HPDE6-E6E7 (cell line): ENCODE data around the gene FOXO3.
"Not testable (repeated sequence)": the region's sequence is repeated elsewhere in the genome, so short reads cannot be mapped to it uniquely, and the experiment has no call there.

Experiments used
- DNase-seq: peaks from one replicate; pipeline ENCODE4 v3.0.0; 2011; ENCODE audit warnings: missing footprints; ENCODE audit errors: extremely low spot score

Gene FOXO3

DNA sequence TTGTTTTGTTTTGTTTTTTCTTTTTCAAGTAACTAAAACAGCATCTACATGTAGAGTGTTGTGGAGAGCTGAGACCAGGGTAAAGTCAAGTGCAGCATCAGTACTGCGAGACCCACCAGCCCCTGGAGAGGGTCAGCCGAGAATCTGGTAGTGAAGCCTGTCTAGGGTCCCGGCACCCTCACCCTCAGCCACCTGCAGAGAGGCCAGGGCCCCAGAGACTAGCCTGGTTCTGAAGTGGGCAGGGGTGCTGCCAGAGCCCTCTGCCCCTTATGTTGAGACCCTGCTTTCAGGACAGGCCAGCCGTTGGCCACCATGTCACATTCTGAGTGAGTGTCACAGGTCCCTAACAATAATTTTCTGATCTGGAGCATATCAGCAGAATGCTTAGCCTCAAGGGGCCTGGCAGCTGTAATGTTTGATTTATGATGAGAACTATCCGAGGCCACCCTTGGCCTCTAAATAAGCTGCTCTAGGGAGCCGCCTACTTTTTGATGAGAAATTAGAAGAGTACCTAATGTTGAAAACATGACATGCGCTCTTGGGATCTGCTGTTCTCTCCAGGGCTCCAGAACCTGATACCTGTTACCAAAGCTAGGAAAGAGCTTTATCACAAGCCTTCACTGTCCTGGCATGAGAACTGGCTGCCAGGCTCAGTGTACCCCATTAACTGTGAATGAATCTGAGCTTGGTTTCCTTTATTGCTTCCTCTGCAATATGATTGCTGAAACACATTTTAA lies 121.8 kb downstream of the FOXO3 start:
- not testable (repeated sequence) for DNase-seq

DNA sequence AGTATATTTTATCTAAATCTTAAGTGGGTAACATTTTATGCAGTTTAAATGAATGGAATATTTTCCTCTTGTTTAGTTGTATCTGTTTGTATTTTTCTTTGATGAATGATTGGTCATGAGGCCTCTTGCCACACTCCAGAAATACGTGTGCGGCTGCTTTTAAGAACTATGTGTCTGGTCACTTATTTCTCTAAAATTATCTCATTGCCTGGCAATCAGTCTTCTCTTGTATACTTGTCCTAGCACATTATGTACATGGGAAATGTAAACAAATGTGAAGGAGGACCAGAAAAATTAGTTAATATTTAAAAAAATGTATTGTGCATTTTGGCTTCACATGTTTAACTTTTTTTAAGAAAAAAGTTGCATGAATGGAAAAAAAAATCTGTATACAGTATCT lies 123.3 kb downstream of the FOXO3 start:
- DNase-seq: not testable (repeated sequence)

DNA sequence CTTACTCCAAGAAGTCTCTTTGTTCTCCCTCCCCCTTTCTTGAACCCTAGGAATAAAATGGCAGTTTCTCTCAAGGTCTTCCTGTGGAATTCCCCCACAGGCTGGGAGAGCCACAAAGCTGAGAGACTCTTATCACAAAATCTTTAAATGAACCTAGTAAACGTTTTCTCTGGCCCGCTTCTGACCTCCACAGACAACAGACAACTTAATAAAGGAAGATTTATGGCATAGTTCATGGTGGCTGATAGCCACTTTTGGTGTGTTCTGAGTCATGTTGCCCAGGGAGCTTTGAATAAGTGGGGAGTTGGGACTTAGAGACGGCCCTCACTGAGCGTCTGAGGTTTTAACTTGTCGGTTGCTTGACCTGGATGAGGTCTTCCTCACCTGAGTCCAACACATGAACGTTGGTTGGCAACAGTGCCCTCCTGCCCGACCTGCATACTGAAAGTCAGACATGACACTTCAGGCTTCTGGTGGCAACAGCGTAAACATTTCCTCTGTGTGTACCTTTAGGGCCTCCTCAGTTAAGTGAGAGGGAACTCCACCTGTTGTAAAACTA lies 124.1 kb downstream of the FOXO3 start:
- no peak for DNase-seq

DNA sequence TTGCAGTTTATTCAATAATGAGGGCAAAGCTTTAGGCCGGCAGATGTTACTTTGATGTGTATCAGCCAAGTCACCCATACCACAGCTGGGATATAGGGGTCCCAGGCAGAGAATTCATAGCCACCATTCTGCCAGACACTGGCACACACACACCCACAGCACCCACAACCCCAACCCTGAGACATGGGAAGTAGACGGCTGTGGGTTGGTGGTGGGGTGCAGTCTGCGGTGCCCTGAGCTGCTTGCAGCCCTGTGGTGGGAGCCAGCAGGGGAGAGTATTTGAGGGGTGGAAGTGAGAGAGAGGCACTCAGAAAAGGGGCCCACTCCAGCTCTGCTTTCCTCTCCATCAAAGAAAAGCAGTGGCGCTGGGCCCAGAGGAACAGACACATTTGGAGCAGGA lies 125.3 kb downstream of the FOXO3 start:
- DNase-seq: no peak

DNA sequence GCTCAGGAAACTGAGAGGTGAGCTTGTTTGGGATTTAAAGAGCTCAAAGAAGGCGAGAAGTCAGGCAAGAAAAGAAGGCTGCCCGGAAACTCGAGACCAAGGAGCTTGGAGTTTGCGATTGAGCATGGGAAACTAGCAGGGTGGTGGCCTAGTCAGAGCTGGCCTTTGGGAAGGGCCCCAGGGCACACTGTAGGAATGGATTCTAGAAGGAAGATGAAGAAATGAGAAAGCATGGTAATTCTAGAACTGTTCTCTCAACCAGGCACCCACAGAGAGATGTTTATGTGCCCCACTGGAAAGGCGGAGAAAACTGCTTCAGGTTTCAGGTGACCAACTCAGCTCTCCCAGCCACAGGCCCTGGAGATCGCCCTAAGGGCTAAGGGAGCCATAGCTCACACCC lies 126.2 kb downstream of the FOXO3 start:
- no peak for DNase-seq

DNA sequence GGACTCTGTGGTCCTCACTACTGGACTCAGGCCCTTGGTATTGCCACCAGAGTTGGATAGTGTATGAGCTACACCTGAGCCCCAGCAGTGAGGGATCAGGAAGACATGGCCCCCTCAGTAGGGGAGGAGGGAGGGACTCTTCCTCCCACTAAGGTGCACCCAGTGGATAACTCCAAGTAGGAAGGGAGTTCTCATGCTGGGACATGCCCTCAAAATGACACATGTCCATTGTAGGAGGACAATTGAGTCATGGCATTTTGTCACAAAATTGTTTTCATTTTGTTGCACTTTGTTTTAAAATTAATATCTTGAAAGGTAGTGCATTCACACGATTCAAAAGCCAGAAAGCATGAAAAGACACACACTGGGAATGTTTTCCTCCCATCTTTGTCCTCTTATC lies 127.2 kb downstream of the FOXO3 start:
- no peak for DNase-seq

DNA sequence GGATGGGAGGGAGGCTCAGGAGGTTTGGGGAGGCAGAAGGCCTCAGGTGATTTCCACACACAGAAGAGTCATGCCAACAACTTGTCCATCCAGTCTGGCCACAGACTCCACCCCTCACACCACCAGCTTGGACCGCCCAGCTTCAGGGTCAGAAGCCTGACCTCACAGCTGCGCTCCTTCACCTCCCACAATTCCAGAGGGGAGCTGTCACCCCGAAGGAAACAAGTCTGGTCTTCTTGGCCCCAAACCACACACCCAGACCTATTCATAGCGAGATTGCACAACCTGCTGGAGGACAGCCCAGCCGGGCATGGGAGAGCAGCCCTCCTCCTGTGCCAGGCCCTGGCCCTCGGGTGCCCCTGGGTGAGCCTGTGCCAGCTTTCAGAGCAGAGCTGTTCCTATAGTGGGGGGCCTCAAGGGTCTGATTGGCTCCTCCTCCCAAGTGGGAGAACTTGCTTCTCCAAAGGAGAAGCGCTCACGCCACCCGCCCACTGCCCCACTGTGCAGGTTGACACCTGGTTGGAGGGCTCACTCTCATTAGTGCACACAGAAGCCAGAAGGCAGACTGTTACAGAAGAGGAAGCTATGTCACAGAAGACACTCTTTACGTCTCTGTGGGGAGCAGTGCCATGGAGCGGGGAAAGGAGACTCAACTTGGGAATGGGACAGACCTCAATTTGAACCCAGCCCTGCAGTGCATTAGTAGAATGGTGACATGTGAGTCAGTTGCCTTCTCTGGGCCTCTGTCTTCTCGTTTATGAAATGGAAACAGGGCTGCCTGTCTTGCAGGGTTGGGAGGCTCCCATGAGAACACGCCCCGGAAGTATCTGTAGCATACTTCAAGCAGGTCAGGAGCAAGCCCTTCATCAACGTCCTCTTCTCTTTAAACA lies 128.8 kb downstream of the FOXO3 start:
- peak; percentile 99 for DNase-seq

- DNase-seq: no peak
Measured at GRCh38 chr6:108690326-108691049, 129.8 kb downstream of the FOXO3 start.

GRCh38 chr6:108693430-108694154 lies 132.9 kb downstream of the FOXO3 start:
- DNase-seq: no peak

GRCh38 chr6:108694816-108695215 lies 134.1 kb downstream of the FOXO3 start:
- no peak for DNase-seq

GRCh38 chr6:108697561-108698161 lies 136.9 kb downstream of the FOXO3 start:
- DNase-seq: no peak

- no peak for DNase-seq
Measured at GRCh38 chr6:108698593-108699289, 138.0 kb downstream of the FOXO3 start.

DNA sequence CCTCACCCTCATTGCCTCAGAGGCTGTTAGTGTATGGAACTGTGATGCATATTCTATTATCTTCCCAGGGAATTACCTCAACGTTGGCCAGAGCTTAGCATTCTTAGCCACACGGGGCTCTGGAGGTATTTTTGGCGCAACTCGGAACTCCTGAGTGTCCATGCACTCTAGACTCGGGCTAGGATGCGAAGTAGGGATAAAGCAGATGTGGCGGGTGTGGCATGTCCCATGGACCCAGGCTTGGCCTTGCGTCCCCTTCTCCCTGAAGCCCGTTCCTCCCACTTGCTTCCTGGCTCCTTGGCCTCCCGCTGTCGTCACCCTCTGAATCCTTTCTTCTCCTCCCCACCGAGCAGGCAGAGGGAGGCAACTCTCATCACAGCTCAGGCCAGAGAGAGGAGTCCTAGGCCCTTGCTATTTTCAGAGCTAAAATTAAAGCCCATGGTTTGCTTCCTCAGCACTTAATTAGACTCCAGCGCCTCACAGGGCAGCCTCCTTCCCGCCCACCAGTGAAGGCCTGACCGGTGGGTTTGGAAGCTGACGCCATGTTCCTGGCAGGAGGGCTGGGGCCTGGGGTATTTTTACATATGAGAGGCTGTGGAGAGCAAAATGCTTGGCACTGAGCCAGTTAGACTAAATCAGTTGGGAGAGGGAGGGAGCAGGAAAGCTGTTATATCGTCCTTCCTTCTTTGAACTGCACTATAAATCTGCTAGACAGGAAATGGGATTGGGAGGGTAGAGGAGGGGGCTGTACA lies 138.7 kb downstream of the FOXO3 start:
- no peak for DNase-seq

DNA sequence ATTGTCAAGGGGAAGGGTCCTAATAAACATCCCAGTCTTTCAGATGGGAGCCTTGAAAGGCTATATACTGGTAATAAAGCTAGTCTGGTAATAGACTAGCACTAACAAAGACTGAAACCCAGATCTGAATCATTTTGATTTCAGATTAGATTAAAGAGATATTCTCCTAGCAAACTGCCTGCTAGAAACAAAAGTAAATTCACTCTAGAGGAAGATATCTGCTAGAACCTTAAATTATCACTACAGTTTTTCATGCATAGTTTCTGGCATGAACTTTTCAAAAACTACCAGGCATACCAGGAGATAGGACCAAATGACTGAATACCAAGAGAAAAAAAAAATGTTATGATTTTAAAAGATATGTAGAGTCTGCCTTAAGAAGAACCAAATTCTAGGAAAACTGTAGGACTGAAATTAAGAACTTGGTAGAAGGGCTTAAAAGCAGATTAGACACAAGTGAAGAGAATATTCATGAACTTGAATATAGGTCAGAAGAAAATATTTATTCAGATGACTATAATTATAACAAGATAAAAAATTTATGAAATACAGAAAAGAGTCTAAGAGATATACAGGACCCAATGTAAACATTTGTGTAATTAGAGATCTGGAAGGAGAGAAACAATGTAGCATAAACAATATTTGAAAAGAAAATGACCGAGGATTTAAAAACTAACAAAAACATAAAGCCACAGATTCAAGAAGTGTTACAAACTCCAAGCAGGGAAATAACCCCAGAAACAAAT lies 141.6 kb downstream of the FOXO3 start:
- DNase-seq: no peak

GRCh38 chr6:108706649-108707048 lies 145.9 kb downstream of the FOXO3 start:
- DNase-seq: no peak

DNA sequence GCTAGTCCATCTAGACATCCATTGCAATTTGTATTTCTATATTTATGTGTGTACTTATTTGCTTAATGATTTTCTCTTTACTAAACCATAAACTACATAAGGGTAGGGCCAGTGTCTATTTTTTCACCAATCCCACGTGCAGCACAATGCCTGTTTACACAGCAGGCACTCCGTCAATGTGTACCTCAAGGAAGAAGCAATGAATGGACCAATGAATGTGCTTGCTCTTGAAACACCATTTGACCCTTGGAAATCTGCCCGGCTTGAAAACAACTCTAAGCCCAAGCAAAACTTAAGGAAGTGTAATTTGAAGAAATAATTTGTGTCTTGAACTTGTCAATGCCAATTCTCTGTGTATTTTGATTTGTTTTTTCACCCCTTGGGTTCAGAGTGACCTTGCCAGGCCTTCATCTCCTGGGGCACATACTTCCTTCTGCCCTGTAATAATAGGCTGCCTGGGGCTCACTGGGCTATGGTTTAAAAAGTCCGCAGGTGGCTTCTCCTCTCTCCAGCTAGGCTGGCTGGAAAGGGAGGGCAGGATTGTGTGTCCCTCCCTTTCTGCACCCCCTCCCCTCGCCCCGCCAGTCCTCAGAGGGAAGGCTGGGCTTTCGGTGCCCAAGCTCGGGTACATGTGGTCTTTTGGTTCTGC lies 146.7 kb downstream of the FOXO3 start:
- no peak for DNase-seq

DNA sequence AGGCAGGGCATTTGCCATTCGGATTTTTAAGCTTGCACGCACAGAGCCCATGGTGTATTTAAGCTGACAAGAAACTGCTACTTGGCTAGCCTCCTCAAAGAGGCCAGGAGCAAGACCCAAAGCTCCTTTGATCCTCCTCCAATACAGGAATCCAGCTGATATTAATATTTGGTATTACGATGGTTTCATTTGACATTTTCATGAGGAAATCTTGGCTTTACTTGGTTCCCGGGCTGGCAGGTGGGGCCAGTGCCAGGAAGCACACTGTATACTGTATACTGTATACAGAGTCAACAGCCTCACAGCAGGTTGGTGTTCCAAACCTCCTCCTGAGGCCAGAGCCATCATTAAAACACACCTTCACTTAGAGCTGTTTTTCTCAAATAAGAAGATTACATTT lies 149.3 kb downstream of the FOXO3 start:
- DNase-seq: no peak

GRCh38 chr6:108710551-108710950 lies 149.8 kb downstream of the FOXO3 start:
- DNase-seq: no peak
